Endothelial cell of coronary artery (primary cell): ENCODE measurements around the gene GSTT2B. TPM values are rescaled to one million over a fixed set of nuclear protein-coding genes. Genes with fewer than 3 reads are reported as not detected.

Experiments
- total RNA-seq: library from RNA; depleted of rRNA; stranded (reverse); fragments of >200 nt; gene quantifications from 2 replicates; pipeline ENCODE4 v1.2.3, GENCODE V29; 2014

The GSTT2B gene, protein sequence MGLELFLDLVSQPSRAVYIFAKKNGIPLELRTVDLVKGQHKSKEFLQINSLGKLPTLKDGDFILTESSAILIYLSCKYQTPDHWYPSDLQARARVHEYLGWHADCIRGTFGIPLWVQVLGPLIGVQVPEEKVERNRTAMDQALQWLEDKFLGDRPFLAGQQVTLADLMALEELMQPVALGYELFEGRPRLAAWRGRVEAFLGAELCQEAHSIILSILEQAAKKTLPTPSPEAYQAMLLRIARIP
- 3.8 and 5.1 TPM in 2 replicates for total RNA-seq

DNA sequence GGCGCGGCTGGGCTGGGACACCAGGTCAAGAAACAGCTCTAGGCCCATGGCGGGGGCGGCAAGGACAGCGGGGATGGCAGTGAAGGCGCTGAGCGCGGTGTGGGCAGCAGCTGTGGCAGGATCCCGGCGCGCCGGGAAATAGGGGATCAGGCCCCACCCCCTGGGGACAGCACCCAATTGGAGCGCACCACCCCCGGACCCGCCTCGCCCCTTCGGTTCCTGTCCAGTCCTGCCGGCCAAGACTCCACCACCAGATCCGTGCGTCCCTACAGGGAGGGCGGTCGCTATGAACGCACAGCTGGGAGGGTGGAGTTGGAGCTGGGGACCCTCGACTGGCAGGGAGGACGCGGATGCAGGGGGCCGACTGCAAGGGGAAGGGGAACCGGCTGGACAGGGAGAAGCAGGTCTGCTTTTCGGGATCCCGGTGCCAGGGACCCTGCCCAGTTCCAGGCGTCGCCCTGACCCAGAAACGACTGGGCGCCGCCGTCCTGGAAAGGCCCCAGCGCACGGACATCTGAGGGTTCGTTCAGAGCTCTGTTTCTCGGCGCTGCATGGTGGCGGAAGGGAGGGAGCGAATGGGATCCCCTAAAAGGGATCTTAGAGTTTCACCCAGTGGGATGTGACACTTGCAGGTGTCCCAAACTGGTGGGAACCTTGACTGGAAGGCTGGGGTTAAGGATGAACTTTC, at the start of gene GSTT2B:
Gene GSTT2B, minus strand, starts transcription at position 112 of the 688 bp plus-strand sequence. Its CDS starts 64 bp downstream, at position 48.

DNA sequence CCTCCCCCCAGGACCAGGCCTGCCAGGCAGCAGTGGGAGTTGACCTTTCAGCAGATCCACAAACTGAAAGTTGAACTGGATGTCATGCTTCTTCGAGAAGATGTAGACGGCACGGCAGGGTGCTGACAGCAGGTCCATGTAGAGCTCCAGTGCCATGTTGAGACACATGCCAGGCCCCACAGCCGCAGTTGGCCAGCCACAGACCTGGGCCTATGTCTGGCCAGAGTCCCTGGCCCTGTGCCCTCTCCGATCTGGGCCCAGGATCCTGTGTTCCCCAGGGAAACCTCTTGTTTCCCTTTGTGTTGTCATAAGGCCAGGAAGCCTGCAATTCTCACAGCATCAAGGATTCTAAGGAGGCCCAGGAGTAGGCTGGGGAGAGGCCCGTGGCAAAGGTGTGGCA, 44.2 kb upstream of the GSTT2B start, which contains the start of gene GSTT4:
Gene GSTT4, minus strand, starts transcription at position 253 of the 400 bp plus-strand sequence. Its CDS starts 97 bp downstream, at position 156.

DNA sequence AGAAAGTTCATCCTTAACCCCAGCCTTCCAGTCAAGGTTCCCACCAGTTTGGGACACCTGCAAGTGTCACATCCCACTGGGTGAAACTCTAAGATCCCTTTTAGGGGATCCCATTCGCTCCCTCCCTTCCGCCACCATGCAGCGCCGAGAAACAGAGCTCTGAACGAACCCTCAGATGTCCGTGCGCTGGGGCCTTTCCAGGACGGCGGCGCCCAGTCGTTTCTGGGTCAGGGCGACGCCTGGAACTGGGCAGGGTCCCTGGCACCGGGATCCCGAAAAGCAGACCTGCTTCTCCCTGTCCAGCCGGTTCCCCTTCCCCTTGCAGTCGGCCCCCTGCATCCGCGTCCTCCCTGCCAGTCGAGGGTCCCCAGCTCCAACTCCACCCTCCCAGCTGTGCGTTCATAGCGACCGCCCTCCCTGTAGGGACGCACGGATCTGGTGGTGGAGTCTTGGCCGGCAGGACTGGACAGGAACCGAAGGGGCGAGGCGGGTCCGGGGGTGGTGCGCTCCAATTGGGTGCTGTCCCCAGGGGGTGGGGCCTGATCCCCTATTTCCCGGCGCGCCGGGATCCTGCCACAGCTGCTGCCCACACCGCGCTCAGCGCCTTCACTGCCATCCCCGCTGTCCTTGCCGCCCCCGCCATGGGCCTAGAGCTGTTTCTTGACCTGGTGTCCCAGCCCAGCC, 18.7 kb upstream of the GSTT2B start, which contains the start of gene GSTT2:
Gene GSTT2, plus strand, starts transcription at position 578 of the 684 bp plus-strand sequence.

DNA sequence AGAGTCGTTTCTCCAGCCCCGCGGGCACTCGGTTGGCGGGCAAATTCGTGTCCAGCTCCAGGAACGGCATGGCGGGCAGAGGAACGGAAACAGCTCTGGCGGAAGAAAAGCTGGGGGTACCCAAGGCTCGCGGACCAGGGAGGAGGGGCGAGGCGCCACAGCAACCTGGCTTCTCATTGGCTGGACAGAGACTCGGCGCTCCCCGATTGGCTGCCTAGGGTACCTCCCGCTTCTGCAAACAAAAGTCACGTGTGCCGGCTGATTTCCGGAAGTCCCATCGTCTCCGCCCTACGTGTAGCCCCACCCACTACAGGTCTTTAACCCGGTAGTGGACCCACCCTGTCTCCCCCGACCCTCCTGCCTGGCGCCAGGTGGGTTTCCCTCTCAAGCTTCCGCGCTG, 13.3 kb upstream of the GSTT2B start, which contains the start of gene DDT:
Gene DDT, minus strand, starts transcription at position 97 of the 400 bp plus-strand sequence. Its CDS starts 27 bp downstream, at position 70.

DNA sequence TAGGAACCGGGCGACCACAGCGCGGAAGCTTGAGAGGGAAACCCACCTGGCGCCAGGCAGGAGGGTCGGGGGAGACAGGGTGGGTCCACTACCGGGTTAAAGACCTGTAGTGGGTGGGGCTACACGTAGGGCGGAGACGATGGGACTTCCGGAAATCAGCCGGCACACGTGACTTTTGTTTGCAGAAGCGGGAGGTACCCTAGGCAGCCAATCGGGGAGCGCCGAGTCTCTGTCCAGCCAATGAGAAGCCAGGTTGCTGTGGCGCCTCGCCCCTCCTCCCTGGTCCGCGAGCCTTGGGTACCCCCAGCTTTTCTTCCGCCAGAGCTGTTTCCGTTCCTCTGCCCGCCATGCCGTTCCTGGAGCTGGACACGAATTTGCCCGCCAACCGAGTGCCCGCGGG, 5.6 kb upstream of the GSTT2B start, which contains the start of gene DDTL:
Gene DDTL, plus strand, starts transcription at position 321 of the 400 bp plus-strand sequence. Its CDS starts 27 bp downstream, at position 348.

Other genes with a start within 250 kb of the GSTT2B start
- 1.9 and 3.0 TPM in 2 replicates for gene ZNF70, start 210.1 kb downstream of the GSTT2B start, total RNA-seq
- gene VPREB3, start 206.8 kb downstream of the GSTT2B start, total RNA-seq, result 0.18 TPM in 1 of 2 replicates, not detected in the other
- gene C22orf15, start 198.2 kb downstream of the GSTT2B start, total RNA-seq, result 0.63 TPM in 1 of 2 replicates, not detected in the other
- 4.3 and 8.4 TPM in 2 replicates for gene CHCHD10, start 193.2 kb downstream of the GSTT2B start, total RNA-seq
- gene MMP11, start 188.3 kb downstream of the GSTT2B start, total RNA-seq, result 8.0 and 8.6 TPM in 2 replicates
- 26.6 and 33.3 TPM in 2 replicates for gene SMARCB1, start 174.2 kb downstream of the GSTT2B start, total RNA-seq
- gene DERL3, start 122.2 kb downstream of the GSTT2B start, total RNA-seq, result 0.19 and 0.63 TPM in 2 replicates
- 4.7 and 5.1 TPM in 2 replicates for gene SLC2A11, start 103.3 kb downstream of the GSTT2B start, total RNA-seq
- gene MIF, start 66.8 kb downstream of the GSTT2B start, total RNA-seq, result 349 and 403 TPM in 2 replicates
- gene DDTL, start 5.7 kb upstream of the GSTT2B start, total RNA-seq, result 2.4 and 2.5 TPM in 2 replicates
- 103 and 113 TPM in 2 replicates for gene DDT, start 13.2 kb upstream of the GSTT2B start, total RNA-seq
- gene GSTT2, start 18.9 kb upstream of the GSTT2B start, total RNA-seq, result 0.38 TPM in 1 of 2 replicates, not detected in the other
- gene GSTT4, start 44.3 kb upstream of the GSTT2B start, total RNA-seq, result not detected in 2 replicates
- gene CABIN1, start 50.1 kb upstream of the GSTT2B start, total RNA-seq, result 26.2 and 46.3 TPM in 2 replicates
- 0.09 and 0.94 TPM in 2 replicates for gene SUSD2, start 220.3 kb upstream of the GSTT2B start, total RNA-seq